NB4 (cell line): ENCODE measurements around the gene ABCG2.
"Not testable (repeated sequence)": the region's sequence is repeated elsewhere in the genome, so short reads cannot be mapped to it uniquely, and the experiment has no call there.

Experiments used
- DNase-seq: peaks from one replicate; pipeline ENCODE4 v3.0.0; 2010; ENCODE audit warnings: low read depth
- H3K4me3 ChIP-seq: one replicate; pipeline ENCODE4 v1.5.1; 2011; ENCODE audit warnings: mild to moderate bottlenecking, low read depth, low read length, moderate library complexity
- CTCF ChIP-seq: IDR thresholded peaks from one replicate; pipeline ENCODE4 v1.5.1; 2012; ENCODE audit warnings: low read depth, low read length
- MYC ChIP-seq: IDR thresholded peaks from 2 replicates; pipeline ENCODE4 v1.6.1; 2011; ENCODE audit warnings: low read depth, low read length
- POLR2A ChIP-seq: IDR thresholded peaks from 2 replicates; pipeline ENCODE4 v1.6.1; 2011; ENCODE audit warnings: mild to moderate bottlenecking; ENCODE audit not compliant: insufficient read length; ENCODE audit errors: extremely low read depth
- TF ChIP-seq, protein P1 (sequence below): IDR thresholded peaks from 2 replicates; pipeline ENCODE4 v1.6.1; 2011; ENCODE audit warnings: low read depth, low read length

ABCG2 gene

GRCh38 chr4:88162626-88163025 is 4.2 kb upstream of the ABCG2 start:
- no peak overlapping the region for H3K4me3 ChIP-seq
- no peak for DNase-seq
- TF ChIP-seq POLR2A (no peak), MYC (no peak), CTCF (no peak)
- TF ChIP-seq, protein P1, sequence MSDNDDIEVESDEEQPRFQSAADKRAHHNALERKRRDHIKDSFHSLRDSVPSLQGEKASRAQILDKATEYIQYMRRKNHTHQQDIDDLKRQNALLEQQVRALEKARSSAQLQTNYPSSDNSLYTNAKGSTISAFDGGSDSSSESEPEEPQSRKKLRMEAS: no peak

DNA sequence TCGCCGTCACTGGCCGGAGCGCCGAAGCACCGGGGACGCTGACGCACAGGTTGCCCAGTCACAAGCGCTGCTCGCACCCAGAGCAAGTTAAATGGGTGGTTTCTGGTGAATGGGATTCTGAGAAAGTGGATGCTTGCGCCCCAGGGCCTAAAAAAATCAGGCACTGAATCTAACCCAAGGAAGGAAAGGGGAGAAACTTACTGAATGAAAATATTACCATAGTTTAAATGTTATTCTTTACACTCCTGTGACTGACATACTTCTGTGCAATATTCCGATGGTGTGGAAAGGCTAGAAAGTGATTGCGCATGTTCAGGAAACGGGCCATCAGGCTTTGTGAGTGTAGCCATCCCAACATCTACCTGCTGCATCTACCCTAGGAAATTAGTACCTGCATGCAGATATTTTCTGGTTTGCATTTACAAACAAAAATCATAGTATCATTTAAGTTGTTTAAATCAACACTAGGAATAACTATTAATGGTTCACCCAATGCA is 838 bp upstream of the ABCG2 start:
- TF ChIP-seq, protein P1: no peak
- no peak for TF ChIP-seq POLR2A
- TF ChIP-seq MYC: no peak
- no peak for TF ChIP-seq CTCF
- H3K4me3 ChIP-seq: peak overlapping the region; percentile 47
- no peak for DNase-seq

DNA sequence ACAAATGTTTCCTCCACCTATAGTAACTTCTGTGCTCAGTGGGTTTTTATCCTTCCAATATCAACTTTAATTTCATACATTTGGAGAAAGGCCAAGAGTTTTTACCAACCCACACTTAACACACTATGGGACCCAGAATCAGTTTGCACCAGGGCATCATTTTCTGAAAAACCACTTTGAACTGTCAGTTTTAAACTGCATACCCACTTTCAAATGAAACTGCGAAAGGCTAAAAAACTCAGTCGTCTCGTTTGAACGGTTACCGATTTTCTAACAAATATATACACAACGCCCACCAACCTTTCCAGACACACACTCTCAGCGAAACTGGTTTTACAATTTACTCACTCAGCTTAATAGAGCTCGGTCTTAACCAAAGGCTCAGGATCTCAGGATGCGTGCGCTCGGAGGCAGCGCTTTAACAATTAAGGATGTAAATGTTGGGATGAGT is 376 bp downstream of the ABCG2 start:
- TF ChIP-seq POLR2A (no peak), CTCF (no peak), MYC (no peak)
- TF ChIP-seq, protein P1: no peak
- H3K4me3 ChIP-seq: peak overlapping the region; percentile 51
- DNase-seq: no peak

DNA sequence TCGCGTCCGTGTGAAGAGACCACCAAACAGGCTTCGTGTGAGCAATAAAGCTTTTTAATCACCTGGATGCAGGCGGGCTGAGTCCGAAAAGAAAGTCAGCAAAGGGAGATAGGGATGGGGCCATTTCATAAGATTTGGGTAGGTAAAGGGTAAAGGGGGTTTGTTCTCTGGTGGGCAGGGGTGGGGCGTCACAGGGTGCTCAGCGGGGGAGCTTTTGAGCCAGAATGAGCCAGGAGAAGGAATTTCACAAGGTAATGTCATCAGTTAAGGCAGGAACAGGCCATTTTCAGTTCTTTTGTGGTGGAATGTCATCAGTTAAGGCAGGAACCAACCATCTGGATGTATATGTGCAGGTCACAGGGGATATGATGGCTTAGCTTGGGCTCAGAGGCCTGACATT is 6.1 kb downstream of the ABCG2 start:
- DNase-seq, H3K4me3 ChIP-seq: not testable (repeated sequence)

- DNase-seq: no peak
- H3K4me3 ChIP-seq: no peak overlapping the region
- no peak for TF ChIP-seq MYC
- TF ChIP-seq POLR2A: no peak
Observed at GRCh38 chr4:88148560-88148959, 9.9 kb downstream of the ABCG2 start.

GRCh38 chr4:88147799-88148217 is 10.6 kb downstream of the ABCG2 start:
- no peak overlapping the region for H3K4me3 ChIP-seq
- no peak for DNase-seq
- TF ChIP-seq CTCF: no peak
- TF ChIP-seq, protein P1: no peak
- no peak for TF ChIP-seq POLR2A
- TF ChIP-seq MYC: no peak

GRCh38 chr4:88146891-88147290 is 11.5 kb downstream of the ABCG2 start:
- TF ChIP-seq POLR2A (no peak), CTCF (no peak), MYC (no peak)
- TF ChIP-seq, protein P1: no peak
- no peak for DNase-seq
- H3K4me3 ChIP-seq: no peak overlapping the region
